NCI-H1436 (cell line): Measurements from ENCODE around the gene SUDS3.

Experiments used
- DNase-seq: peaks from one replicate; lab custom pipeline; 2025; lab: John Stamatoyannopoulos, UW

Gene SUDS3

GRCh38 chr12:118455327-118455726, 79.0 kb downstream of the SUDS3 start:
- no peak for DNase-seq

- DNase-seq, result no peak
These were observed 80.4 kb downstream of the SUDS3 start for GRCh38 chr12:118456741-118457140.

GRCh38 chr12:118459110-118459509, 82.8 kb downstream of the SUDS3 start:
- no peak for DNase-seq

GRCh38 chr12:118463677-118464076, 87.3 kb downstream of the SUDS3 start:
- DNase-seq, result no peak

- no peak for DNase-seq
These were observed 89.4 kb downstream of the SUDS3 start for GRCh38 chr12:118465706-118466105.
